K562 (cell line): ENCODE measurements around the gene KCP. TPM values are rescaled to one million over a fixed set of nuclear protein-coding genes. Genes with fewer than 3 reads are reported as not detected.
A peak's percentile ranks its signal among the peaks of the same experiment; 100 is the strongest.

Experiments used
- ATF1 ChIP-seq, 2 experiments: fragments of 450-650 bp in 1 of 2; IDR thresholded peaks; 2 replicates each; pipeline ENCODE4 v1.6.1; 2016; ENCODE audit warnings: missing compliant biosample characterization in 1 of 2, missing genetic modification characterization in 1 of 2
- CBX2 ChIP-seq: fragments of 200-600 bp; sonication (generic); IDR thresholded peaks from one replicate; pipeline ENCODE4 v1.6.1; 2012; ENCODE audit warnings: mild to moderate bottlenecking, low read length, inconsistent platforms; ENCODE audit not compliant: insufficient read depth, poor library complexity, severe bottlenecking
- CXXC5 ChIP-seq: fragments of 250-450 bp; sonication (Bioruptor Pico); IDR thresholded peaks from 2 replicates; pipeline ENCODE4 v1.8.0; 2022; ENCODE audit warnings: inconsistent platforms, mild to moderate bottlenecking, moderate library complexity
- DPF2 ChIP-seq: fragments of 450-650 bp; IDR thresholded peaks from 2 replicates; pipeline ENCODE4 v1.6.1; 2016
- GABPB1 ChIP-seq: sonication (generic); formaldehyde crosslinking; IDR thresholded peaks from 2 replicates; pipeline ENCODE4 v1.8.0; 2022; ENCODE audit warnings: mild to moderate bottlenecking, missing genetic modification reagents
- HDAC3 ChIP-seq: fragments of 450-650 bp; IDR thresholded peaks from 2 replicates; pipeline ENCODE4 v1.6.1; 2018; ENCODE audit warnings: borderline replicate concordance, mild to moderate bottlenecking, moderate library complexity; ENCODE audit not compliant: partially characterized antibody
- ILK ChIP-seq: fragments of 450-650 bp; IDR thresholded peaks from 2 replicates; pipeline ENCODE4 v1.6.1; 2016; ENCODE audit warnings: missing genetic modification characterization, low read depth, mild to moderate bottlenecking, missing compliant biosample characterization, moderate library complexity, borderline replicate concordance
- JUND ChIP-seq, 2 experiments: IDR thresholded peaks; 2 replicates in 1 of 2; 3 replicates in 1 of 2; pipeline ENCODE4 v1.6.1; 2011; ENCODE audit warnings: borderline replicate concordance in 2 of 2, low read depth in 2 of 2, low read length in 2 of 2, improper control_type of control experiment in 1 of 2, missing biosample characterization in 1 of 2, missing genetic modification characterization in 1 of 2, missing genetic modification reagents in 1 of 2
- NFXL1 ChIP-seq: fragments of 450-650 bp; formaldehyde crosslinking; IDR thresholded peaks from 2 replicates; pipeline ENCODE4 v1.4.0; 2021; ENCODE audit warnings: mild to moderate bottlenecking
- PPARD ChIP-seq: fragments of 250-450 bp; sonication (Bioruptor Pico); IDR thresholded peaks from 2 replicates; pipeline ENCODE4 v1.8.0; 2022; ENCODE audit warnings: inconsistent platforms, mild to moderate bottlenecking, moderate library complexity
- RAD21 ChIP-seq, 2 experiments: fragments of 250-450 bp in 1 of 2; fragments of 450-650 bp in 1 of 2; sonication (Bioruptor Pico) in 1 of 2; formaldehyde crosslinking in 1 of 2; IDR thresholded peaks in 1 of 2; conservative IDR thresholded peaks in 1 of 2; 2 replicates each; pipeline versions ENCODE4 v1.4.0 to v1.8.0; 2020 to 2022; ENCODE audit warnings: mild to moderate bottlenecking in 2 of 2, moderate library complexity in 1 of 2
- SMARCA4 ChIP-seq: fragments of 450-650 bp; IDR thresholded peaks from 2 replicates; pipeline ENCODE4 v1.6.1; 2016
- SPI1 ChIP-seq: IDR thresholded peaks from 2 replicates; pipeline ENCODE4 v1.6.1; 2011; ENCODE audit warnings: low read depth, low read length, control low read depth, borderline replicate concordance
- TCF3 ChIP-seq: sonication (generic); formaldehyde crosslinking; IDR thresholded peaks from 2 replicates; pipeline ENCODE4 v1.4.0; 2020; ENCODE audit warnings: mild to moderate bottlenecking, missing genetic modification reagents
- TEAD2 ChIP-seq: fragments of 450-650 bp; IDR thresholded peaks from 2 replicates; pipeline ENCODE4 v1.6.1; 2016; ENCODE audit warnings: missing genetic modification characterization, control low read depth, missing compliant biosample characterization
- TSC22D4 ChIP-seq: fragments of 450-650 bp; IDR thresholded peaks from 2 replicates; pipeline ENCODE4 v1.6.1; 2016; ENCODE audit warnings: missing genetic modification characterization, missing biosample characterization, control low read depth
- ZBTB26 ChIP-seq: fragments of 450-650 bp; formaldehyde crosslinking; IDR thresholded peaks from 2 replicates; pipeline ENCODE4 v1.4.0; 2022; ENCODE audit warnings: missing genetic modification characterization
- ZFP36 ChIP-seq: fragments of 150-350 bp; IDR thresholded peaks from 2 replicates; pipeline ENCODE4 v1.6.1; 2018; ENCODE audit warnings: low read length, low read depth; ENCODE audit not compliant: partially characterized antibody
- polyA plus RNA-seq, 8 experiments: library from polyadenylated mRNA; depleted of rRNA in 4 of 8; stranded (reverse) in 5 of 8; unstranded in 3 of 8; fragments of >200 nt; fragmentation: Nextera tagmentation in 2 of 8; fragmentation: Illumina TruSeq in 1 of 8; extraction: Ambion mirVana in 2 of 8; extraction: Trizol in 1 of 8; gene quantifications; 2 replicates each; pipeline versions ENCODE4 v1.2.1 to v1.2.3, GENCODE V29; 2011 to 2014; ENCODE audit warnings: inconsistent platforms in 1 of 8, missing spikeins in 1 of 8
- total RNA-seq, 7 experiments: library from RNA; depleted of rRNA in 6 of 7; stranded (reverse); fragments of >200 nt in 6 of 7; fragmentation: Illumina TruSeq in 2 of 7; extraction: Trizol in 2 of 7; gene quantifications; 2 replicates each; pipeline versions ENCODE4 v1.2.1 to v1.2.3, GENCODE V29; 2011 to 2021; ENCODE audit warnings: low replicate concordance in 1 of 7
- TF ChIP-seq, protein P1 (sequence below): fragments of 250-450 bp; sonication (Bioruptor Pico); IDR thresholded peaks from 2 replicates; pipeline ENCODE4 v1.4.0; 2020; ENCODE audit warnings: mild to moderate bottlenecking, moderate library complexity
- TF ChIP-seq, protein P2 (sequence below): fragments of 450-650 bp; IDR thresholded peaks from 2 replicates; pipeline ENCODE4 v1.6.1; 2014; ENCODE audit warnings: low read depth, mild to moderate bottlenecking, moderate library complexity, borderline replicate concordance

The KCP gene
- total and polyA plus RNA-seq, 9 of the 15 experiments (the other 6 are each of a cell fraction or from before 2014, with no cell fraction given) = 0.06 to 0.17 (median 0.12) TPM; not detected in 3

DNA sequence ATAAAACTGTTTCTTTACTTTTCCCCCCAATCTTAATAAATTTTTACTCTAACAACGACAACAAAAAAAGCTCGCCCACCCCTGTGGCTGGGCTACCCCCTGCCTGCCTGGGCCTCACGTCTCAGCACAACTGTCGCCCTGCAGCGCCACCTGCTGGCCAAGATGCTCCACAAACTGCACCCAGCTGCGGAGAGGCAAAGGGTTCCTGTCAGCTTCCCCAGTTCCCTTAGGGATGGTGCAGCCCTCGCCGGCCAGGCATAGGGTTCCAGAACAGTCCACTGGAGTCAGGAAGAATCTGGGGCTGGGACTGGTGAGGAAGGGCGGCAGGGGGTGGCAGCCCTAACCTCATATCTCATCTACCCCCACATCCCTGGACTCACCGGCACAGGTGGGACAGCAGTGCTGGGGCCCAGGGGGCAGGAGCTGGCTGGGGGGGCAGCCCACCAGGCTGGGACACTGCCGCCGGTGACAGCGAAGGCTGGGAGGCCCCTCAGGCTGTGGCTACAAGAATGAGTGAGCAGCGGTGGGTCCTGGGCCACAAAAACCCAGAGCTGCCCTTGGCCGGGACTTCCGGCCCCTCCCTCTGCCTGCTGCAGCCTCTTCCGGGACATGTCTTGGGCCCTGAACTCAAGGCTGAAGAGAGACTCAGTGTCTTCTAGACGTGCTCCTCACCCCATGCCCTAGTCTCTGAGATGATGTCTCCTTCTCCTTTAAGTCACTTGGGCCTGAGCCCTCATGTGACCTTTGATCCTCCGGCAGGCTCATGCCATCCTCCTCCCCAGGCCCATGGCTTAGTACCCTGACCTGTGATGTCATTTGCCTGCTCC, 26.7 kb downstream of the KCP start (continued):
- TF ChIP-seq, protein P1, sequence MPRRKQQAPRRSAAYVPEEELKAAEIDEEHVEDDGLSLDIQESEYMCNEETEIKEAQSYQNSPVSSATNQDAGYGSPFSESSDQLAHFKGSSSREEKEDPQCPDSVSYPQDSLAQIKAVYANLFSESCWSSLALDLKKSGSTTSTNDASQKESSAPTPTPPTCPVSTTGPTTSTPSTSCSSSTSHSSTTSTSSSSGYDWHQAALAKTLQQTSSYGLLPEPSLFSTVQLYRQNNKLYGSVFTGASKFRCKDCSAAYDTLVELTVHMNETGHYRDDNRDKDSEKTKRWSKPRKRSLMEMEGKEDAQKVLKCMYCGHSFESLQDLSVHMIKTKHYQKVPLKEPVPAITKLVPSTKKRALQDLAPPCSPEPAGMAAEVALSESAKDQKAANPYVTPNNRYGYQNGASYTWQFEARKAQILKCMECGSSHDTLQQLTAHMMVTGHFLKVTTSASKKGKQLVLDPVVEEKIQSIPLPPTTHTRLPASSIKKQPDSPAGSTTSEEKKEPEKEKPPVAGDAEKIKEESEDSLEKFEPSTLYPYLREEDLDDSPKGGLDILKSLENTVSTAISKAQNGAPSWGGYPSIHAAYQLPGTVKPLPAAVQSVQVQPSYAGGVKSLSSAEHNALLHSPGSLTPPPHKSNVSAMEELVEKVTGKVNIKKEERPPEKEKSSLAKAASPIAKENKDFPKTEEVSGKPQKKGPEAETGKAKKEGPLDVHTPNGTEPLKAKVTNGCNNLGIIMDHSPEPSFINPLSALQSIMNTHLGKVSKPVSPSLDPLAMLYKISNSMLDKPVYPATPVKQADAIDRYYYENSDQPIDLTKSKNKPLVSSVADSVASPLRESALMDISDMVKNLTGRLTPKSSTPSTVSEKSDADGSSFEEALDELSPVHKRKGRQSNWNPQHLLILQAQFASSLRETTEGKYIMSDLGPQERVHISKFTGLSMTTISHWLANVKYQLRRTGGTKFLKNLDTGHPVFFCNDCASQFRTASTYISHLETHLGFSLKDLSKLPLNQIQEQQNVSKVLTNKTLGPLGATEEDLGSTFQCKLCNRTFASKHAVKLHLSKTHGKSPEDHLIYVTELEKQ (CRISPR knock-in tag) = no peak
- TF ChIP-seq TCF3 (CRISPR knock-in tag) (peak; percentile 24; the same call in 1 of the 2 replicates), DPF2 (peak; percentile 40; the same call in 1 of the 2 replicates), GABPB1 (peak; percentile 41; the same call in 1 of the 2 replicates), PPARD (CRISPR knock-in tag) (no peak), TEAD2 (no peak), TSC22D4 (no peak), ILK (tag) (no peak), NFXL1 (CRISPR knock-in tag) (0 out of 2 replicates have a peak, but pooled peaks have one; percentile 38), ZFP36 (peak; percentile 60), JUND (IDR thresholded peaks at IDR 0.05; ENCODE audit: borderline replicate concordance, low read depth, low read length) (peak; percentile 40), JUND (tag; IDR thresholded peaks at IDR 0.05; ENCODE audit: borderline replicate concordance, low read depth, low read length) (no peak; the same call in 2 of the 3 replicates), ZBTB26 (CRISPR knock-in tag) (0 out of 2 replicates have a peak, but pooled peaks have one; percentile 9), SPI1 (no peak), ATF1 (CRISPR knock-in tag; IDR thresholded peaks at IDR 0.05) (no peak), ATF1 (tag; IDR thresholded peaks at IDR 0.05) (0 out of 2 replicates have a peak, but pooled peaks have one; percentile 30), SMARCA4 (0 out of 2 replicates have a peak, but pooled peaks have one; percentile 46), HDAC3 (no peak), RAD21 (CRISPR knock-in tag; conservative IDR thresholded peaks at IDR 0.05 in 1 of 2, IDR thresholded peaks at IDR 0.05 in 1 of 2) (peak; percentile 88 to 93), CXXC5 (CRISPR knock-in tag) (peak; percentile 54), CBX2 (no peak)
- TF ChIP-seq, protein P2, sequence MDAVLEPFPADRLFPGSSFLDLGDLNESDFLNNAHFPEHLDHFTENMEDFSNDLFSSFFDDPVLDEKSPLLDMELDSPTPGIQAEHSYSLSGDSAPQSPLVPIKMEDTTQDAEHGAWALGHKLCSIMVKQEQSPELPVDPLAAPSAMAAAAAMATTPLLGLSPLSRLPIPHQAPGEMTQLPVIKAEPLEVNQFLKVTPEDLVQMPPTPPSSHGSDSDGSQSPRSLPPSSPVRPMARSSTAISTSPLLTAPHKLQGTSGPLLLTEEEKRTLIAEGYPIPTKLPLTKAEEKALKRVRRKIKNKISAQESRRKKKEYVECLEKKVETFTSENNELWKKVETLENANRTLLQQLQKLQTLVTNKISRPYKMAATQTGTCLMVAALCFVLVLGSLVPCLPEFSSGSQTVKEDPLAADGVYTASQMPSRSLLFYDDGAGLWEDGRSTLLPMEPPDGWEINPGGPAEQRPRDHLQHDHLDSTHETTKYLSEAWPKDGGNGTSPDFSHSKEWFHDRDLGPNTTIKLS = 0 out of 2 replicates have a peak, but pooled peaks have one; percentile 9
